Endothelial cell of umbilical vein (primary cell): ENCODE data around the gene HOXA2.

Experiments
- CTCF ChIP-seq, 2 donors: IDR thresholded peaks; 1 replicate in 1 of 2; 2 replicates in 1 of 2; pipeline ENCODE4 v1.5.1; 2011; ENCODE audit warnings: low read length in 2 of 2, mild to moderate bottlenecking in 2 of 2, moderate library complexity in 2 of 2, control low read depth in 1 of 2, inconsistent platforms in 1 of 2, low read depth in 1 of 2; ENCODE audit not compliant: insufficient read depth in 1 of 2; ENCODE audit errors: extremely low read depth in 1 of 2
- EZH2 ChIP-seq: IDR thresholded peaks from 2 replicates; pipeline ENCODE4 v1.6.1; 2012; ENCODE audit warnings: borderline replicate concordance, low read depth, mild to moderate bottlenecking, moderate library complexity, low read length, inconsistent platforms; ENCODE audit not compliant: severe bottlenecking
- FOS ChIP-seq: IDR thresholded peaks from 2 replicates; pipeline ENCODE4 v1.6.1; 2011; ENCODE audit warnings: mild to moderate bottlenecking, low read length, moderate library complexity, borderline replicate concordance; ENCODE audit not compliant: insufficient read depth
- GATA2 ChIP-seq: IDR thresholded peaks from 2 replicates; pipeline ENCODE4 v1.7.0; 2011; ENCODE audit warnings: low read depth, mild to moderate bottlenecking, moderate library complexity, mixed read lengths, low read length; ENCODE audit not compliant: insufficient read length, insufficient read depth
- JUN ChIP-seq: IDR thresholded peaks from 2 replicates; pipeline ENCODE4 v1.6.1; 2011; ENCODE audit warnings: borderline replicate concordance, low read depth; ENCODE audit not compliant: insufficient read length, insufficient read depth
- POLR2A ChIP-seq: IDR thresholded peaks from 2 replicates; pipeline ENCODE4 v1.6.1; 2012; ENCODE audit warnings: low read depth, mild to moderate bottlenecking, control low read depth, low read length
- POLR2AphosphoS5 ChIP-seq: IDR thresholded peaks from 2 replicates; pipeline ENCODE4 v1.6.1; 2012; ENCODE audit warnings: low read depth, mild to moderate bottlenecking, control low read depth, low read length, moderate library complexity; ENCODE audit not compliant: insufficient read depth
- TF ChIP-seq, protein P1 (sequence below): IDR thresholded peaks from 2 replicates; pipeline ENCODE4 v1.6.1; 2011; ENCODE audit not compliant: insufficient read depth, insufficient read length

DNA sequence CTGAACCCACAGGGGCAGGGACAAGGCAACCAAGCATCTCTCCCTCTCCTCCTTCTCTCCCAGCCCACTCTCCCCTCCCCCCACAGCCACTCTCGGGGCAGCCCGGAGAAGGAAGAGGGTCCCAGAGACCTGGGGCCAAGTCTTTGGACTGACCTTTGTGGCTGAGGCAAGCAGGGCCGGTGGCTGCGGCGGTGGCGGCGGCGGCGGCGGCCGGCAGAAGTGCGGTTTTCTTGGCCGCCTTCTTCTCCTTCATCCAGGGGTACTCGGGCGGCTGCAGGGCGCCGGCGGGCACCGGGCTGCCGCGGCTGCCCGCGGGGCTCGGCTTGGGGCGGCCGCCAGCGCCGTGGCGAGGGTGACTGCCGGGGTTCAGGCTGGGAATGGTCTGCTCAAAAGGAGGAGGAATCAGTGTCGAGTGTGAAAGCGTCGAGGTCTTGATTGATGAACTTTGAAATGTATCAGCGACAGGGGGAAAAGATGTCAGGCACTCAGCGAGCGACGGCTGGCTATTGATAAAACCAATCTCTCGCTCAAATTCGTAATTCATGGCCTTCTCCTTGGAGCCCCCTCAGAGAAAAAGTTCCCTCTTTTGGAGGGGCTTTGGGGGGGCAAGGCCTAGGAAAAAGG is 414 bp downstream of the HOXA2 start:
- TF ChIP-seq CTCF (IDR thresholded peaks at IDR 0.05; ENCODE audit: extremely low read depth in 1 of 2, insufficient read depth in 1 of 2, low read depth in 1 of 2, low read length in 2 of 2) (no peak), POLR2A (no peak), POLR2AphosphoS5 (no peak), EZH2 (no peak), FOS (no peak), GATA2 (no peak), JUN (no peak)
- TF ChIP-seq, protein P1, sequence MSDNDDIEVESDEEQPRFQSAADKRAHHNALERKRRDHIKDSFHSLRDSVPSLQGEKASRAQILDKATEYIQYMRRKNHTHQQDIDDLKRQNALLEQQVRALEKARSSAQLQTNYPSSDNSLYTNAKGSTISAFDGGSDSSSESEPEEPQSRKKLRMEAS: no peak
